ENCODE measurements around the gene HMGB1.

HMGB1 gene

GRCh38 chr13:30406779-30407416 lies 58.8 kb downstream of the HMGB1 start:
- Histone ChIP-seq H3K36me3 (no peaks in the 10 kb centered on the region), H3K4me2 (peak overlapping the region; percentile 49), H4K20me1 (no peaks in the 10 kb centered on the region), H3K9ac (no peak overlapping the region), H3K27ac (0 out of 2 replicates have a peak overlapping the region, but pooled peaks have one; percentile 2), H3K4me3 (no peak overlapping the region), H3K27me3 (no peaks in the 10 kb centered on the region), H3K4me1 (peaks cover 58% of the 10 kb centered on the region), H3K9me3 (no peaks in the 10 kb centered on the region)
- TF ChIP-seq Cebpa-rat (IDR thresholded peaks at IDR 0.05) = no peak

All from BLaER1 (cell line).